Liver (tissue), 3 donors: Measurements from ENCODE around the gene ITM2C.

Experiments used
- EGR1 ChIP-seq, 2 donors: IDR thresholded peaks; 2 replicates each; pipeline ENCODE4 v1.6.1; 2016 to 2018; ENCODE audit warnings: antibody characterized with exemption in 2 of 2, low read depth in 2 of 2
- FOXA1 ChIP-seq: IDR thresholded peaks from 2 replicates; pipeline ENCODE4 v1.6.1; 2016; ENCODE audit warnings: antibody characterized with exemption
- JUND ChIP-seq, 2 donors: IDR thresholded peaks; 2 replicates each; pipeline ENCODE4 v1.6.1; 2016; ENCODE audit warnings: antibody characterized with exemption in 2 of 2
- NR2F2 ChIP-seq: IDR thresholded peaks from 2 replicates; pipeline ENCODE4 v1.6.1; 2016; ENCODE audit warnings: antibody characterized with exemption
- RAD21 ChIP-seq, 2 donors: IDR thresholded peaks; 2 replicates each; pipeline ENCODE4 v1.6.1; 2016; ENCODE audit warnings: antibody characterized with exemption in 2 of 2, mild to moderate bottlenecking in 2 of 2
- SP1 ChIP-seq: IDR thresholded peaks from 2 replicates; pipeline ENCODE4 v1.6.1; 2018; ENCODE audit warnings: antibody characterized with exemption, mild to moderate bottlenecking
- TAF1 ChIP-seq: conservative IDR thresholded peaks from 2 replicates; pipeline ENCODE4 v1.6.1; 2016; ENCODE audit warnings: antibody characterized with exemption, mild to moderate bottlenecking
- YY1 ChIP-seq: IDR thresholded peaks from 2 replicates; pipeline ENCODE4 v1.6.1; 2016; ENCODE audit warnings: antibody characterized with exemption, mild to moderate bottlenecking
- TF ChIP-seq, protein P1 (sequence below): fragments of 150-350 bp; IDR thresholded peaks from 2 replicates; pipeline ENCODE4 v1.5.1; 2017; ENCODE audit warnings: improper control_type of control experiment, low read depth, low read length; ENCODE audit not compliant: missing input control
- TF ChIP-seq, protein P2 (sequence below): IDR thresholded peaks from 2 replicates; pipeline ENCODE4 v1.6.1; 2016; ENCODE audit warnings: antibody characterized with exemption
- TF ChIP-seq, protein P3 (sequence below): IDR thresholded peaks from 2 replicates; pipeline ENCODE4 v1.6.1; 2016; ENCODE audit warnings: antibody characterized with exemption, mild to moderate bottlenecking
- TF ChIP-seq, protein P4 (sequence below): IDR thresholded peaks from 2 replicates; pipeline ENCODE4 v1.6.1; 2016; ENCODE audit warnings: antibody characterized with exemption
- donor health status: healthy.
- donor health status: healthy.

DNA sequence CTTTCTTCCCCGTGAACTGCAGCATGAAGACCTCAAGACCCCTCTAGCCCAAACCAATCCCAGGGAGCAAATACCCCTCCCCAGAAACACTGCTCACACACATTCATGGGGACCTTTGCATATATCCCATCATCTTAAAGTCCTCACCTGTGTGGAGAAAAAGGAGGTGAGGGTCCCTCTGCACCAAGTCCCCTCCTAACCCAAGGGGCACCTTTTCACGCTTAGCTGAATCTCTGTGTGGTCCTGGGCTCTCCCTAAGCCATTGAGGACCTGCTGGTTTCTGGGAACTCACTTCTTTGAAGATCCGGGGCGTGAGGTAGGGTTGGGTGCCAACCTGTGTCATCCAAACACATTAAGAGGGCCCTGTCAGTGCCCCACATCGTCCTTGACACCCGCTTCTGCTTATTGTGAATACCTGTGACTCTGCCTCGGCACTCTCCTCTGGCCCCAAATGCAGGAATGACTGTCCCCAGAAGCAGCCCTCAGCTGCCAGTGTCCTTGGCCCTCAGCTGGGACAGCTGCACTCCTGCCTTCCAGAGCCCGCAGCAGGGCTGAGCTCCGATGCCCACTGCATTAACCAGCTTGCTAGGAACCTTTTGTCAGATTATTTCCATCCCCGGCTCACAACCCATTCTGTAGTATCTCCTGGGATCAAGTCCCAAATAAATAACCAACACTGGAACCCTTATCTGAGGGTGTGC, 41.3 kb upstream of the ITM2C start:
- TF ChIP-seq SP1 (no peak), FOXA1 (no peak), JUND (IDR thresholded peaks at IDR 0.05) (no peak), TAF1 (no peak), RAD21 (IDR thresholded peaks at IDR 0.05) (no peak), EGR1 (IDR thresholded peaks at IDR 0.05; ENCODE audit: low read depth in 2 of 2) (no peak), YY1 (no peak), NR2F2 (no peak)
- TF ChIP-seq, protein P1, sequence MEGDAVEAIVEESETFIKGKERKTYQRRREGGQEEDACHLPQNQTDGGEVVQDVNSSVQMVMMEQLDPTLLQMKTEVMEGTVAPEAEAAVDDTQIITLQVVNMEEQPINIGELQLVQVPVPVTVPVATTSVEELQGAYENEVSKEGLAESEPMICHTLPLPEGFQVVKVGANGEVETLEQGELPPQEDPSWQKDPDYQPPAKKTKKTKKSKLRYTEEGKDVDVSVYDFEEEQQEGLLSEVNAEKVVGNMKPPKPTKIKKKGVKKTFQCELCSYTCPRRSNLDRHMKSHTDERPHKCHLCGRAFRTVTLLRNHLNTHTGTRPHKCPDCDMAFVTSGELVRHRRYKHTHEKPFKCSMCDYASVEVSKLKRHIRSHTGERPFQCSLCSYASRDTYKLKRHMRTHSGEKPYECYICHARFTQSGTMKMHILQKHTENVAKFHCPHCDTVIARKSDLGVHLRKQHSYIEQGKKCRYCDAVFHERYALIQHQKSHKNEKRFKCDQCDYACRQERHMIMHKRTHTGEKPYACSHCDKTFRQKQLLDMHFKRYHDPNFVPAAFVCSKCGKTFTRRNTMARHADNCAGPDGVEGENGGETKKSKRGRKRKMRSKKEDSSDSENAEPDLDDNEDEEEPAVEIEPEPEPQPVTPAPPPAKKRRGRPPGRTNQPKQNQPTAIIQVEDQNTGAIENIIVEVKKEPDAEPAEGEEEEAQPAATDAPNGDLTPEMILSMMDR: no peak
- TF ChIP-seq, protein P2, sequence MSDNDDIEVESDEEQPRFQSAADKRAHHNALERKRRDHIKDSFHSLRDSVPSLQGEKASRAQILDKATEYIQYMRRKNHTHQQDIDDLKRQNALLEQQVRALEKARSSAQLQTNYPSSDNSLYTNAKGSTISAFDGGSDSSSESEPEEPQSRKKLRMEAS: no peak
- TF ChIP-seq, protein P3, sequence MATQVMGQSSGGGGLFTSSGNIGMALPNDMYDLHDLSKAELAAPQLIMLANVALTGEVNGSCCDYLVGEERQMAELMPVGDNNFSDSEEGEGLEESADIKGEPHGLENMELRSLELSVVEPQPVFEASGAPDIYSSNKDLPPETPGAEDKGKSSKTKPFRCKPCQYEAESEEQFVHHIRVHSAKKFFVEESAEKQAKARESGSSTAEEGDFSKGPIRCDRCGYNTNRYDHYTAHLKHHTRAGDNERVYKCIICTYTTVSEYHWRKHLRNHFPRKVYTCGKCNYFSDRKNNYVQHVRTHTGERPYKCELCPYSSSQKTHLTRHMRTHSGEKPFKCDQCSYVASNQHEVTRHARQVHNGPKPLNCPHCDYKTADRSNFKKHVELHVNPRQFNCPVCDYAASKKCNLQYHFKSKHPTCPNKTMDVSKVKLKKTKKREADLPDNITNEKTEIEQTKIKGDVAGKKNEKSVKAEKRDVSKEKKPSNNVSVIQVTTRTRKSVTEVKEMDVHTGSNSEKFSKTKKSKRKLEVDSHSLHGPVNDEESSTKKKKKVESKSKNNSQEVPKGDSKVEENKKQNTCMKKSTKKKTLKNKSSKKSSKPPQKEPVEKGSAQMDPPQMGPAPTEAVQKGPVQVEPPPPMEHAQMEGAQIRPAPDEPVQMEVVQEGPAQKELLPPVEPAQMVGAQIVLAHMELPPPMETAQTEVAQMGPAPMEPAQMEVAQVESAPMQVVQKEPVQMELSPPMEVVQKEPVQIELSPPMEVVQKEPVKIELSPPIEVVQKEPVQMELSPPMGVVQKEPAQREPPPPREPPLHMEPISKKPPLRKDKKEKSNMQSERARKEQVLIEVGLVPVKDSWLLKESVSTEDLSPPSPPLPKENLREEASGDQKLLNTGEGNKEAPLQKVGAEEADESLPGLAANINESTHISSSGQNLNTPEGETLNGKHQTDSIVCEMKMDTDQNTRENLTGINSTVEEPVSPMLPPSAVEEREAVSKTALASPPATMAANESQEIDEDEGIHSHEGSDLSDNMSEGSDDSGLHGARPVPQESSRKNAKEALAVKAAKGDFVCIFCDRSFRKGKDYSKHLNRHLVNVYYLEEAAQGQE: no peak
- TF ChIP-seq, protein P4, sequence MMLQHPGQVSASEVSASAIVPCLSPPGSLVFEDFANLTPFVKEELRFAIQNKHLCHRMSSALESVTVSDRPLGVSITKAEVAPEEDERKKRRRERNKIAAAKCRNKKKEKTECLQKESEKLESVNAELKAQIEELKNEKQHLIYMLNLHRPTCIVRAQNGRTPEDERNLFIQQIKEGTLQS: no peak
